Stimulated activated CD4-positive, alpha-beta T cell treated with anti-CD3 and anti-CD28 coated beads, Interleukin-2, amount 100 ng/mL, for 24 hours (primary cell): ENCODE results near the gene MCF2L.
"Not testable (repeated sequence)": the region's sequence is repeated elsewhere in the genome, so short reads cannot be mapped to it uniquely, and the experiment has no call there.

Experiments used
- DNase-seq, 2 donors: peaks; one replicate each; pipeline ENCODE4 v3.0.0-alpha.2; 2020

Gene MCF2L

GRCh38 chr13:112968910-112969691 is at the start of gene MCF2L:
MCF2L (plus strand) TSS chr13:112969214; CDS start chr13:112969380, 166 bp downstream.
- DNase-seq, result peak; percentile 56 to 67

- no peak for DNase-seq
These were observed 45.1 kb upstream of the MCF2L start for GRCh38 chr13:112923962-112924361.

- no peak for DNase-seq
These were observed 44.6 kb upstream of the MCF2L start for GRCh38 chr13:112924365-112924764.

- no peak for DNase-seq
These were observed 43.0 kb upstream of the MCF2L start for GRCh38 chr13:112926003-112926402.

GRCh38 chr13:112926993-112927392 is 42.0 kb upstream of the MCF2L start:
- DNase-seq, result no peak

- DNase-seq, result no peak
These were observed 40.7 kb upstream of the MCF2L start for GRCh38 chr13:112928020-112928971.

- DNase-seq, result no peak
These were observed 39.8 kb upstream of the MCF2L start for GRCh38 chr13:112928972-112929782.

GRCh38 chr13:112929783-112930055 is 39.3 kb upstream of the MCF2L start:
- DNase-seq, result no peak

- no peak for DNase-seq
These were observed 38.8 kb upstream of the MCF2L start for GRCh38 chr13:112930192-112930591.

GRCh38 chr13:112931028-112931934 is 37.7 kb upstream of the MCF2L start:
- DNase-seq, result no peak

GRCh38 chr13:112932971-112933370 is 36.0 kb upstream of the MCF2L start:
- DNase-seq, result no peak

- DNase-seq, result no peak
These were observed 35.4 kb upstream of the MCF2L start for GRCh38 chr13:112933649-112934048.

GRCh38 chr13:112934078-112934477 is 34.9 kb upstream of the MCF2L start:
- DNase-seq, result no peak

GRCh38 chr13:112938680-112939079 is 30.3 kb upstream of the MCF2L start:
- no peak for DNase-seq

- no peak for DNase-seq
These were observed 28.8 kb upstream of the MCF2L start for GRCh38 chr13:112940236-112940635.

- no peak for DNase-seq
These were observed 27.7 kb upstream of the MCF2L start for GRCh38 chr13:112941349-112941748.

- not testable (repeated sequence) for DNase-seq
These were observed 27.2 kb upstream of the MCF2L start for GRCh38 chr13:112941765-112942164.

- peak; percentile 99 for DNase-seq
These were observed 26.2 kb upstream of the MCF2L start for GRCh38 chr13:112942689-112943308.

GRCh38 chr13:112943309-112944125 is 25.5 kb upstream of the MCF2L start:
- peak; percentile 33 to 53 for DNase-seq

- DNase-seq, result no peak
These were observed 21.2 kb upstream of the MCF2L start for GRCh38 chr13:112947796-112948195.
